HG02884 (cell line): ENCODE results near the gene NME4.

Experiments used
- ATAC-seq: cut with Tn5 transposase; IDR thresholded peaks from one replicate; pipeline ENCODE4 v1.9.1; 2021; ENCODE audit warnings: mild to moderate bottlenecking, moderate library complexity; ENCODE audit not compliant: unreplicated experiment

Gene NME4

GRCh38 chr16:363110-363765 lies 33.8 kb upstream of the NME4 start:
- ATAC-seq, result no peak

GRCh38 chr16:363766-364490 lies 33.1 kb upstream of the NME4 start:
- no peak for ATAC-seq

- ATAC-seq, result no peak
Measured at GRCh38 chr16:364595-365491, 32.2 kb upstream of the NME4 start.

- no peak for ATAC-seq
Measured at GRCh38 chr16:366476-366875, 30.5 kb upstream of the NME4 start.

GRCh38 chr16:367333-367903 lies 29.6 kb upstream of the NME4 start:
- ATAC-seq, result no peak

GRCh38 chr16:368388-369158 lies 28.4 kb upstream of the NME4 start:
- ATAC-seq, result no peak

- no peak for ATAC-seq
Measured at GRCh38 chr16:369275-369865, 27.6 kb upstream of the NME4 start.

- ATAC-seq, result no peak
Measured at GRCh38 chr16:369866-370436, 27.0 kb upstream of the NME4 start.

GRCh38 chr16:370443-370842 lies 26.6 kb upstream of the NME4 start, which contains the start of gene MRPL28:
TSS of gene MRPL28 (minus strand) at chr16:370538. CDS start at chr16:370218, 320 bp downstream.
- ATAC-seq, result peak; percentile 69

- ATAC-seq, result no peak
Measured at GRCh38 chr16:370979-371514, 26.0 kb upstream of the NME4 start.

GRCh38 chr16:371515-372301 lies 25.3 kb upstream of the NME4 start:
- ATAC-seq, result no peak

GRCh38 chr16:372302-372983 lies 24.6 kb upstream of the NME4 start:
- no peak for ATAC-seq

GRCh38 chr16:373020-373598 lies 23.9 kb upstream of the NME4 start:
- no peak for ATAC-seq

GRCh38 chr16:373848-374615 lies 23.0 kb upstream of the NME4 start:
- ATAC-seq, result no peak

GRCh38 chr16:374616-374926 lies 22.4 kb upstream of the NME4 start:
- no peak for ATAC-seq

GRCh38 chr16:375212-375611 lies 21.8 kb upstream of the NME4 start:
- ATAC-seq, result no peak
